BJ (cell line): Measurements from ENCODE around the gene HK3. TPM values are rescaled to one million over a fixed set of nuclear protein-coding genes. Genes with fewer than 3 reads are reported as not detected.

Experiments used
- CTCF ChIA-PET: fragments of 350-600 bp; formaldehyde crosslinking; extraction: SDS; loops from one replicate; lab custom pipeline; 2021; ENCODE audit warnings: antibody characterized with exemption, inconsistent platforms; lab: Yijun Ruan, JAX
- POLR2A ChIA-PET: fragments of 300-600 bp; sonication (Branson Sonifier 250); formaldehyde crosslinking; extraction: SDS; loops from one replicate; lab custom pipeline; 2021; ENCODE audit warnings: antibody characterized with exemption; lab: Charles Lee
- DNase-seq: peaks from one replicate; pipeline ENCODE4 v3.0.0-alpha.2; 2011; ENCODE audit warnings: low read depth
- H3K27me3 ChIP-seq: 2 replicates; pipeline ENCODE4 v1.6.0; 2011; ENCODE audit warnings: low read length; ENCODE audit not compliant: control insufficient read depth, insufficient read depth
- H3K36me3 ChIP-seq: 2 replicates; pipeline ENCODE4 v1.5.1; 2011; ENCODE audit warnings: low read length; ENCODE audit not compliant: control insufficient read depth, insufficient read depth
- H3K4me3 ChIP-seq: 2 replicates; pipeline ENCODE4 v1.5.1; 2011; ENCODE audit warnings: low read depth, mild to moderate bottlenecking, control low read depth, low read length
- polyA plus RNA-seq: library from polyadenylated mRNA; depleted of rRNA; stranded (reverse); fragments of >200 nt; gene quantifications from 2 replicates; pipeline ENCODE4 v1.2.3, GENCODE V29; 2011
- TF ChIP-seq, protein P1 (sequence below): IDR thresholded peaks from 2 replicates; pipeline ENCODE4 v1.5.1; 2011; ENCODE audit warnings: low read depth, mild to moderate bottlenecking, control low read depth, inconsistent platforms, low read length, moderate library complexity; ENCODE audit not compliant: insufficient read depth

The HK3 gene
- polyA plus RNA-seq, 1 experiment, result not detected

DNA sequence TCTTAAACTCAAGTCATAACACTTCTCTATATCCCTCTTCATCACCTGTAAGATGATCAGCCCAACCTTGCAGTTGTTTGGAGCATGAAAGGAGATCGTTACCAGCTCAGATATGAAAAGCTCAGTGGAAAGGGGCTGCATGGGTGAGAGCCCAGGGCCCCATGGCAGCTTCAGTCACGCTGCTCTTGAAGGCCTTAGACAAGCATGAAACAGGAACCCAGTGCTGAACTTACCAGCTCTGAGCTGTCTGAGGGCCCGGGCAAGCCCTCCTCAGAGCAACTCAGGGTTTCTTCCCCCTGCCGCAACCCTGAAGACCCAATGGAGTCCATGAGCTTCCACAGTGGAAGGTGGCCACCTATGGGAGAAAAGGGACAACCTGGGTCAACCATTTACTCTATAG is 3.3 kb downstream of the HK3 start:
- H3K4me3 ChIP-seq, result no peak overlapping the region
- POLR2A ChIA-PET, result no interaction called here
- DNase-seq, result no peak
- peaks cover 9% of the 10 kb centered on the region for H3K27me3 ChIP-seq
- no peaks in the 10 kb centered on the region for H3K36me3 ChIP-seq
- TF ChIP-seq, protein P1, sequence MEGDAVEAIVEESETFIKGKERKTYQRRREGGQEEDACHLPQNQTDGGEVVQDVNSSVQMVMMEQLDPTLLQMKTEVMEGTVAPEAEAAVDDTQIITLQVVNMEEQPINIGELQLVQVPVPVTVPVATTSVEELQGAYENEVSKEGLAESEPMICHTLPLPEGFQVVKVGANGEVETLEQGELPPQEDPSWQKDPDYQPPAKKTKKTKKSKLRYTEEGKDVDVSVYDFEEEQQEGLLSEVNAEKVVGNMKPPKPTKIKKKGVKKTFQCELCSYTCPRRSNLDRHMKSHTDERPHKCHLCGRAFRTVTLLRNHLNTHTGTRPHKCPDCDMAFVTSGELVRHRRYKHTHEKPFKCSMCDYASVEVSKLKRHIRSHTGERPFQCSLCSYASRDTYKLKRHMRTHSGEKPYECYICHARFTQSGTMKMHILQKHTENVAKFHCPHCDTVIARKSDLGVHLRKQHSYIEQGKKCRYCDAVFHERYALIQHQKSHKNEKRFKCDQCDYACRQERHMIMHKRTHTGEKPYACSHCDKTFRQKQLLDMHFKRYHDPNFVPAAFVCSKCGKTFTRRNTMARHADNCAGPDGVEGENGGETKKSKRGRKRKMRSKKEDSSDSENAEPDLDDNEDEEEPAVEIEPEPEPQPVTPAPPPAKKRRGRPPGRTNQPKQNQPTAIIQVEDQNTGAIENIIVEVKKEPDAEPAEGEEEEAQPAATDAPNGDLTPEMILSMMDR, result no peak
- CTCF ChIA-PET, result interaction anchor here (0.7 kb wide), 1 partner anchor 10 kb away, joined by 3 read pairs; no protein-coding TSS in a partner anchor

DNA sequence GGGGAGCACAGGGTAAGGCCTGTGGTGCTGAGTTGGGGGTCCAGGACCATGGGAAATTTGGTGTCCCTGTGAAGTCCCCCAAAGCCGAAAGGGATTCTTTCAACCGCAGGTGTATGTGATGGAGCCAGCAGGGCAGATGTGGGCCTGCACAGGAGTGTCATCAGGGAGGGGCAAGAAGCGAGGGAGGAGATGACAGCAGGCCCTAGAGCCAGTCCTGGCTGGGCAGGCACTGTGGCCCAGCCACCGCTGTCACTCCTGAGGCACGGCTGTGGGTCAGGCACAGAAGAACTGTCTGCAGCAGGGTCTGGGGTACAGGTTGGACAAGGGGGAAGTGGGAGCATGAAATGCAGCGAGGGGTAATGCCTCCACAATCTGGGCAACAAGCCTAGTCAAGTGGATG is 4.8 kb downstream of the HK3 start:
- H3K4me3 ChIP-seq, result no peak overlapping the region
- POLR2A ChIA-PET, result no interaction called here
- no peak for DNase-seq
- peaks cover 10% of the 10 kb centered on the region for H3K27me3 ChIP-seq
- TF ChIP-seq, protein P1, result no peak
- CTCF ChIA-PET, result interaction anchor here (1.0 kb wide), 1 partner anchor 20 kb away, joined by 3 read pairs; no protein-coding TSS in a partner anchor
- no peaks in the 10 kb centered on the region for H3K36me3 ChIP-seq

DNA sequence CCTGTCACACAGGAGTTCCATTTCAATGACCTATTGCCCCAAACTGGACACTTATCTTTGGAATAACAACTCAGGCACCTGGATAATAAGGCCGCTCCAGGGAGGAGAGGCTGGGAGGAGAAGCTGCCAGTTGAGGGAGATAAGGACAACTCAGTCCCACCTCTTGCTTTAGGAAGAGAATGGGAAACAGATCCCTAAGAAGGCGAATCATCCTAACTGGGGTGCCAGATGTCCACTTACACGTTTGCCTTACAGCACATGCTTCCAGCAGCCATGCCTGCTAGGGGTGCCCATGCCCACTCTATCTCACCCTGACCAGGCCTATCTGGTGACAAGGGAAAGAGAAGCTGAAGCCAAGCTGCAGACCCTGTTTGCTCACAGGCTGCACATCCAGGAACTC is 6.5 kb downstream of the HK3 start:
- Histone ChIP-seq H3K36me3 (no peaks in the 10 kb centered on the region), H3K4me3 (no peak overlapping the region), H3K27me3 (peaks cover 10% of the 10 kb centered on the region)
- DNase-seq, result no peak
- POLR2A ChIA-PET, result no interaction called here
- TF ChIP-seq, protein P1, result no peak
- CTCF ChIA-PET, result no interaction called here

DNA sequence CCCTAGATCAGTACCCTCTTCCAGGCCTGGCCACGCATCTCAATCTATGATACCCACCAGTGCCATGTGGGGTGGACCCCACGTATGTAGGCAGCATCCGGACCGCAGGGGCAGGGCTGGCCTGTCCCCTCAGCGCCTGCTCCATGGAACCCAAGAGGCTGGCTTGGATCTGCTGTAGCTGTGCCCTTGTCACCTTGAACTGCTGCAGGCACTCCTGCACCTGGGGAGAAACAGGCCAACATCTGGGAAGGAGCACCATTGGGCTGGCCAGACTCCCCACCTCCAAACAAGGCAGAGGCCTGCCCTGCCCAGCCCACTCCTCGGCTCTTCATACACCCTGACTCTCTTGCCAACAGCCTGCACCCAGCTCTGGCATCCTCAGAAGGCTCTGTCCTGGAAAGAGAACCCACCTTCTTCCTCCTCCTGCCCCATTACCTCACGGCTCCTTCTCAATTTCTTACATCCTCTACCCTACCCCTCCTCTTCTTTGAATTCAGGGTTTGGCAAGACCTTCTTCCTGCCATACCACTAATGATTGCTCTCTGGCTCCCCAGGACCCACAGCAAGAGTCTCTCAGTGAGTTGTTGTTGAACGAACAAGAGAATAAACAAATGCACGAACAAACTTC is 7.7 kb downstream of the HK3 start:
- TF ChIP-seq, protein P1, result no peak
- DNase-seq, result no peak
- CTCF ChIA-PET, result interaction anchor here (0.9 kb wide), 1 partner anchor 9 kb away, joined by 3 read pairs; no protein-coding TSS in a partner anchor
- H3K36me3 ChIP-seq, result no peaks in the 10 kb centered on the region
- no peak overlapping the region for H3K4me3 ChIP-seq
- POLR2A ChIA-PET, result no interaction called here
- peaks cover 11% of the 10 kb centered on the region for H3K27me3 ChIP-seq

DNA sequence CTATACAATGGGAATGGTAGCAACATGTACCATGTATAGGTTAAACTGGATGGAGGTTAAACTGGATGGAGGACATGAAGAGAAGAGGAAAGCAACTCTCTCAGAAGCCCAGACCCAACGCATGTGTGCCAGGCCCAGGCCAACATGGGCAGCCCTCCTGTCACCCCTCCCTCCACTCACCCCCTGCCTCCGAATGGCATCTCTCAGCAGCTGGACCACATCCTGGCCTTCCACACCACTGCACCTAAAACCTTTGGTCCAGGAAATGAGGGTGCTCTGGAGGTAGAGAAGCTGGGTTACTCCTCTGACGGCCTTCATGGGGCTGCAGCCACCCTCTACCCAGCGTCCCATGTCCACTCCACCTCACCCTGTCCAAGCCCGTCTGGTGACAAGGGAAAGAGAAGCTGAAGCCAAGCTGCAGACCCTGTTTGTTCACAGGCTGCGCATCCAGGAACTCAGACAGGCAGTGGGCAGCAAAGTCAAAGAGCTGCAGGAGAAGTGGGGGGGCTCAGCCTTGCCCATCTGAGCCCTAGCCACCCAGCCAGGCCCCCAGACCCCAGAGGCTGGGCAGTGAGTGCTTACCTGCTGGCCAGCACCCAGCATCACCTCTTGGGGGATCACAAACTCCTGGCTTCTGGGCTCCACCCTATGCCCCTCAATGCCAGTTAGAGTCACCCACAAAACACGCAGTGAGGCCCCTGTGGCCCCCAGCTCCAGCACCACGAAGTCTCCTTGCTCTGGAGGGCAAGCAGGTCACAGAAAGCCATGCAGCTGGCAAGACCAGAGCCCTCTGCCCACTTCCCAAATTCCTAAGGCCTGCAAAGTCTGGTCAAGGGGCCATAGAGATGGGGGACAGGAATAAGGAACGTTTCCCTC is 8.5 kb downstream of the HK3 start:
- Histone ChIP-seq H3K27me3 (peaks cover 12% of the 10 kb centered on the region), H3K4me3 (no peak overlapping the region), H3K36me3 (no peaks in the 10 kb centered on the region)
- POLR2A ChIA-PET, result no interaction called here
- CTCF ChIA-PET, result interaction anchor here (0.9 kb wide), 1 partner anchor 9 kb away, joined by 3 read pairs; no protein-coding TSS in a partner anchor
- TF ChIP-seq, protein P1, result no peak
- DNase-seq, result no peak
